GM10266 (cell line): ENCODE measurements around the gene ZNF615.
"Not testable (repeated sequence)": the region's sequence is repeated elsewhere in the genome, so short reads cannot be mapped to it uniquely, and the experiment has no call there.

Source experiments
- DNase-seq: peaks from one replicate; pipeline ENCODE4 v3.0.0; 2012; ENCODE audit errors: extremely low spot score
- CTCF ChIP-seq: IDR thresholded peaks from 2 replicates; pipeline ENCODE4 v1.5.1; 2012; ENCODE audit warnings: mild to moderate bottlenecking, low read depth; ENCODE audit not compliant: control insufficient read depth, insufficient read depth; ENCODE audit errors: missing control alignments

Gene ZNF615

GRCh38 chr19:51993422-51993821 lies 14.6 kb downstream of the ZNF615 start:
- no peak for TF ChIP-seq CTCF
- no peak for DNase-seq

GRCh38 chr19:51986309-51987291 lies 21.4 kb downstream of the ZNF615 start, which contains the start of gene ZNF350:
TSS of gene ZNF350 (minus strand) at chr19:51986840. CDS start at chr19:51974360, 12,480 bp downstream.
- peak; percentile 70 for DNase-seq
- TF ChIP-seq CTCF, result no peak

- no peak for TF ChIP-seq CTCF
- DNase-seq, result no peak
These were observed 24.6 kb downstream of the ZNF615 start for GRCh38 chr19:51983361-51983760.

- not testable (repeated sequence) for DNase-seq
These were observed 27.1 kb downstream of the ZNF615 start for GRCh38 chr19:51980926-51981325.

GRCh38 chr19:51980116-51980736 lies 27.8 kb downstream of the ZNF615 start:
- DNase-seq, result no peak
- TF ChIP-seq CTCF, result no peak

- DNase-seq, result no peak
- TF ChIP-seq CTCF, result no peak
These were observed 29.1 kb downstream of the ZNF615 start for GRCh38 chr19:51978882-51979281.

GRCh38 chr19:51977346-51977745 lies 30.7 kb downstream of the ZNF615 start:
- TF ChIP-seq CTCF, result no peak

More at GRCh38 chr19:51977346-51977745, 30.7 kb downstream of the ZNF615 start:
- DNase-seq, result no peak
